Left renal pelvis (tissue), 4 donors: Measurements from ENCODE around the gene HOXA10. TPM values are rescaled to one million over a fixed set of nuclear protein-coding genes. Genes with fewer than 3 reads are reported as not detected.

Experiments used
- DNase-seq, 4 donors: peaks; one replicate each; pipeline ENCODE4 v3.0.0-alpha.2; 2013; ENCODE audit warnings: low read depth in 4 of 4, low spot score in 3 of 4
- polyA plus RNA-seq, 4 donors: library from polyadenylated mRNA; unstranded; fragments of 120-200 nt; gene quantifications; one replicate each; pipeline ENCODE4 v1.2.1, GENCODE V29; 2013; ENCODE audit not compliant: insufficient read length in 4 of 4

HOXA10 gene
- polyA plus RNA-seq, 4 donors: 103 to 161 (median 136) TPM

- DNase-seq: no peak
Observed at GRCh38 chr7:27180431-27181420, 6.6 kb upstream of the HOXA10 start.

- peak in 3 of 4 donors; percentile 84 to 88 (median 86) for DNase-seq
Observed at GRCh38 chr7:27179503-27180430, 5.6 kb upstream of the HOXA10 start.

- DNase-seq: no peak
Observed at GRCh38 chr7:27179030-27179429, 4.9 kb upstream of the HOXA10 start.

- no peak for DNase-seq
Observed at GRCh38 chr7:27178366-27178765, 4.2 kb upstream of the HOXA10 start.

- DNase-seq: no peak
Observed at GRCh38 chr7:27177795-27178320, 3.7 kb upstream of the HOXA10 start.

- DNase-seq: no peak
Observed at GRCh38 chr7:27176962-27177794, 3.1 kb upstream of the HOXA10 start.

- no peak for DNase-seq
Observed at GRCh38 chr7:27176524-27176845, 2.4 kb upstream of the HOXA10 start.

GRCh38 chr7:27175626-27176523 lies 1.8 kb upstream of the HOXA10 start:
- DNase-seq: no peak

- DNase-seq: peak in 1 of 4 donors; percentile 77
Observed at GRCh38 chr7:27174874-27175625, 930 bp upstream of the HOXA10 start.

GRCh38 chr7:27173511-27173955 lies 587 bp downstream of the HOXA10 start:
- no peak for DNase-seq

GRCh38 chr7:27172823-27173510 lies 1.2 kb downstream of the HOXA10 start:
- peak in 1 of 4 donors; percentile 80 for DNase-seq

GRCh38 chr7:27172315-27172774 lies 1.8 kb downstream of the HOXA10 start:
- no peak for DNase-seq

GRCh38 chr7:27171637-27172314 lies 2.3 kb downstream of the HOXA10 start:
- no peak for DNase-seq

- DNase-seq: no peak
Observed at GRCh38 chr7:27171325-27171636, 2.8 kb downstream of the HOXA10 start.

GRCh38 chr7:27170426-27171324 lies 3.4 kb downstream of the HOXA10 start:
- DNase-seq: no peak
